Measurements from ENCODE around the gene DNAL4.
"Not testable (repeated sequence)": the region's sequence is repeated elsewhere in the genome, so short reads cannot be mapped to it uniquely, and the experiment has no call there.

DNAL4 gene

GRCh38 chr22:38827510-38827909, 33.6 kb upstream of the DNAL4 start:
- no peak for DNase-seq (ENCODE audit: low spot score)

- DNase-seq (ENCODE audit: low spot score) = no peak
Measured at GRCh38 chr22:38826801-38827200, 32.9 kb upstream of the DNAL4 start.

GRCh38 chr22:38826386-38826785, 32.4 kb upstream of the DNAL4 start:
- DNase-seq (ENCODE audit: low spot score) = no peak

DNA sequence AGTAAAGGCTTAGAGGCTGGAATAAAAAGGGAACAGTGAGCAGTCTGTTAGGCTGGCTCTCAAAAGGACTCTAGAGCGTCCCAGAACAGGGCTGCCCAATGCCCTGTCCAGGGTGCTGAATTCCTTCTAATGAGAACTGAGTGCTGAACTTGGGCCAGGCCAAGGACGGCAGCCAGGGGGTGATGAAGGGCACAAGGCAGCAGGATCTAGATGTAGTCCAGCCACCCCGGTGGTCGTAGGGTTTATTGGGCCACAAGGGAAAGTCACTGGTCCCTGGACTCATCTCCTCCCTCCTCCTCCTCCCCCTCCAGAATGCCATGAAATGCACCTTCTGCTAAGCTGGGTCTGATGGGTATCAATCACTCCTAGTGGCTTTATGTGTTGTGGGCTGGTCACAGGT, 30.6 kb upstream of the DNAL4 start:
- DNase-seq (ENCODE audit: low spot score) = peak; percentile 30

GRCh38 chr22:38823637-38824036, 29.7 kb upstream of the DNAL4 start:
- DNase-seq (ENCODE audit: low spot score) = no peak

DNA sequence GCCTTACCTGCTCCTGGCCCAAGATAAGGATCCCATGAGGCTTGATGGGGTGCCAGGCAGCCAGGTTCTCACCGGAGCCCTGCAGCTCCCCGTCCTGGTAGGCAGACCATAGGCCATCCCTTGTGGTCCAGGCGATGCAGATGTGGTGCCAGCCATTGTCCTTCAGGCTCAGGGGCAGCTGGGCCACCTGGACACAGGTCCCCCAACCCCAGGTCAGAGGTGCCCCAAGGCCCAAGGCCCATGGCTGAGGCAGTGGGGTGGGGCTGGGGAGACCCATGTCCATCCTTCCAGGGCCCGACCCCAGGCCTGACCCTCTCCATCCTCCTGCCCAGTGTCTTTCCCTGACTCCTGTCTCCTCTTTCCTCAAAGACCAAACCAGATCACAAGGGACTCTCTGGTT, 29.1 kb upstream of the DNAL4 start:
- no peak for DNase-seq (ENCODE audit: low spot score)

GRCh38 chr22:38820020-38820419, 26.1 kb upstream of the DNAL4 start:
- DNase-seq (ENCODE audit: low spot score) = no peak

DNA sequence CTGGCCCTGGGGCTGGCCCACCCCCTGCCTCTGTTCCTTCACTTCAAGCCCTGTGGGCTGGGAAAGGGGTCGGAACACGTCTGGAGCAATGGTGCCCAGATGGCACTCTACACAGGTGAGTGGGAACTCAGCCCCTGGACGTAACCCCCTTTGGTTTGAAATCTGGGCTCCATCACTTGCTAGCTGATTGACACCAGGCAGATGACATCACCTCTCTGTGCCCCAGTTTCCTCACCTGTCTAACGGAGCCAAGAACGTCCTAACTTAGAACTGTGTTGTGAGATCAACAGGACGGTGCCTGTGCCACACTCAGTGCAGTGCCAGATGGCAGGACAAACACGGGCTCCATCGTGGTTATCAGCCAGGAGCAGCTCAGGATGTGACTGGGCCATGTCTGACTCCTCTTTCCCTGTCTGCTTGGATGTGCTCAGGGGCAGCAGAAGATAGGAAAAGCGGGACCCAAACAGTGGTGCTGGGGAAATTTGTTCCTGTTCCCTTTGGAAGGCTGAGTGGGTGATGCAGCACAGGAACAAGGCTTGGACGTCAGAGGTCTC, 25.5 kb upstream of the DNAL4 start:
- no peak for DNase-seq (ENCODE audit: low spot score)

DNA sequence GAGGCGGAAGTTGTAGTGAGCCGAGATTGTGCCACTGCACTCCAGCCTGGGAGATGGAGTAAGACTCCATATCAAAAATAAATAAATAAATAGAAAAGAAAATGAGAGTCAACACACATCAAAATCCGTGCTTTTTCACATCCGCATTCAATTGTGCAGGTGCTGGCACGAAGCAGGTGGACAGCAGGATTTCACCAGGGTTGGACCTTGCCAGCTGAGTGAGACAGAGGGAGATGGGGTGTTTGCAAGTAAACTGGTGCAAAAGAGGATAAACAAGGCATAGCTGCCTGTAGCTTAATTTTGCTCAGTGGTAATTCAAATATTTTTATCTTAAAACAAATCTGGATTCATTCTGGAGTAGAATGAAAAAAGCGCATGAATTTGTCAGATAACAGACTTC, 23.3 kb upstream of the DNAL4 start:
- no peak for DNase-seq (ENCODE audit: low spot score)

GRCh38 chr22:38815842-38816241, 21.9 kb upstream of the DNAL4 start:
- DNase-seq (ENCODE audit: low spot score) = no peak

- DNase-seq (ENCODE audit: low spot score) = no peak
Measured at GRCh38 chr22:38811241-38811640, 17.3 kb upstream of the DNAL4 start.

- DNase-seq (ENCODE audit: low spot score) = not testable (repeated sequence)
Measured at GRCh38 chr22:38805041-38805593, 11.2 kb upstream of the DNAL4 start.

DNA sequence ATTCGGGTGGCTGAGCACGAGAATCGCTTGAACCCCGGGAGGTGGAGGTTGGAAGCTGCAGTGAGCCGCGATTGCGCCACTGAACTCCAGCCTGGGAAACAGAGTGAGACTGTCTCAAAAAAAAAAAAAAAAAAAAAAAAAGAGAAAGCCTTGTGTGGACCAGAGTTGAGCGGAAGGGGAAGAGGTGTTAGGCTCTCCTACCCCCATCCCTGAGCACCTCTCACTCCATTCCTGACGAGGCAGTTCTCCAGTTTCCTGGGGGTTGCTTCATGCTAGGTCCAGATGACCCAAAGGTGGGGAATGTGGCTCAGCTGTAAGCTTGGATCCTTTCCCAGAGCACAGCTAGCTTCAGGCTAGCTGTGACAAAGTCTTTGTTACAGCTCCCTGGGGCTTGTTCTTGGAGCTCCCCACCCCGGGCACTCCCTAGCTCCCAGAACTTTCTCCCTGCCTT, 8.8 kb upstream of the DNAL4 start:
- no peak for DNase-seq (ENCODE audit: low spot score)

DNA sequence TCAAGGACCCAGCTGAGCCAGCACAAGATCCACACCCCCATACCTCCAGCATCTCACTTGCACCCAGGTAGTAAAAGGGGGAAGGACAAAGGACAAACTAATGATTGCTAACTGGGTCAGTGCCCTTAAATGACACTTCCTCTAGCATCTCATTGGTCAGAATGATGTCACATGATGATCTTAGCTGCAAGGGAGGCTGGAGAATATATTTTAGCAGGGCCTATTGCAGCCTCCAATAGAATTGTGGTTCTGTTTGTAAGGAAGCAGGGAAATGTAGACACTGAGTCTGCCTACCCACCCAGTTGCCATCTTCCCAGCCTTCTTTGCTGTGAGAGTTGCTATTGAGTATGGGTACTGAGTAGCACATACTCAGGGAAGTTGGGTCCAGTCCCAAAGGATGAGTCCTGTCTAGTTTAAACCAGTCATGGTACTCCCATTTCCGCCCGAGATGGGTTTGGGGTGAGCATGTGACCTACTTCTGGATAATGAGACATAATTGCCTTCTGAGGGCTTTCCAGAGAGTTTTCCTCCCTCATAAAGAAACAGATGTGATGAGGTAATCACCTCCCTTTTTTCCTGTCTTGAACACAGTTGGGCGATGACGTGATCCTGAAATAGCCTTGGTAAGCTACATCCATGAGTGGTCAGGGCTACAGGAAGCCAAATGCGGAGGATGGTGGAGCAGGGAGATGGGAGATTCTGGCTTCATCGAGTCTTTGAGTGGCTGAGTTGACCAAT, 5.5 kb upstream of the DNAL4 start:
- DNase-seq (ENCODE audit: low spot score) = no peak

GRCh38 chr22:38798496-38798895, 4.6 kb upstream of the DNAL4 start:
- no peak for DNase-seq (ENCODE audit: low spot score)

DNA sequence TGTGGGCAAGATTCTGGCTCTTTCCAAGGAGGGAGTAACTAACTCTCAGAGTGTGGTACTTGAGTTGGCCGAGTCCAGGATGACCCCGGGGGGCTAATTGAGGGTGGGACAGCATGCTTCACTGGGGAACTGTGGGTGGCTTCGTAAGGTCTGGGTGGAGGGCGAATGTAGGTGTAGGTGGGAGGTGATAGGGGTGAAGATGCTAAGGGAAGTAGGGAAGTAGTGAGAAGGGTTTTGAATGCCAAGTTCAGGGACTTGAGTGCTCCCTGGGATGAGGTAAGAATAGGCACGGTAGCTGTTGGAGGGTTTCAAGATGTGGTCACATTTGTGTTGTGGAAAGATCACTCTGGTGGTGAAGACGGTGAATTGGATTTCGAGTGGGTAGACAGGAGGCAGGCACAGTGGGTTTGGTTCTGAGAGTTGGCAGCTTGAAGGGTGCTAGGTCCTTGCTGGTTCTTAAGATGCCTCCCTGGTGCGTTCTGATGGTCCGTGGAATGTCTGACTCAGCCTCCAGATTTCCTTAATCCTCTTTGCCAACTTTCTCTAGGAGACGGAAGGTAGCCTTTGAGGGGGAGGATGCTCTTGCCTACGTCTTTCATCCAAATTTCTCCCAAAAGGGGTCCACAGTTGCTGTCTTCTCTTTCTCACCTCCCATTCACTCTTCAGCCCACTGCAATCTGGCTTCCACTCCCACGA, 2.5 kb upstream of the DNAL4 start:
- DNase-seq (ENCODE audit: low spot score) = no peak

- no peak for DNase-seq (ENCODE audit: low spot score)
Measured at GRCh38 chr22:38795569-38795968, 1.6 kb upstream of the DNAL4 start.

DNA sequence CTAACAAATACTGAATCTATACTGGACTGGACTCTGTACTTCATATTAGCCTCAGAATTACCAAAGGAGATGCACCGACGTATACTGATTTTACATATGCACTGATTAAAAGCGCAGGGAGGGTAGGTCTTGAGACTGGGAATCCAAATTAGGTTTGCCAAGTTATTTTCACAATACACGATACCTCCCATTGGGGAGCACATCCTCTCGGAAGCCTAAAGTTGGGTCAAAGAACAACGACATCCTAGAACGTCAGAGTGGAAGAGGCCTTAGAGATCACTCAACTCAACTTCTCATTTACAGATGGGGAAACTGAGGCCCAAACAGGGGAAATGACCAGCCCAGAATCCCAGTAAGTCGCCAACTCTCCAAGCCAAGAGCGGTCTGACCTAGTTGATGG, 626 bp downstream of the DNAL4 start:
- no peak for DNase-seq (ENCODE audit: low spot score)

DNA sequence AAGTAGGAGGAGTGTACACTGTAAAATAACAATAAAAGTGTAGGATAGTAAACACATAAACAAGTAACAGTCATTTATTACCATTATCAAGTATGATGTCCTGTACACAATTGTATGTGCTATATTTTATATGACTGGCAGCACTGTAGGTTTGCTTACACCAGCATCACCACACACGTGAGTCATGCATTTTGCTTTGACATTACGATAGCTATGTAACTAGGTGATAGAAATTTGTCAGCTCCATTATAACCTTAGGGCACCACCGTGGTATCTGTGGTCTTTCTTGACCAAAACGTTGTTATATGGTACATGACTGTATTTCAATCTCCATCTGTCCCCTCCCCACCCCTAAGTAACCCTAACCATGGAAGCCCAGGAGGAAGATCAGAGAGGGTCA, 1.1 kb downstream of the DNAL4 start:
- no peak for DNase-seq (ENCODE audit: low spot score)

GRCh38 chr22:38789606-38790005, 4.3 kb downstream of the DNAL4 start:
- no peak for DNase-seq (ENCODE audit: low spot score)

- no peak for DNase-seq (ENCODE audit: low spot score)
Measured at GRCh38 chr22:38788846-38789245, 5.1 kb downstream of the DNAL4 start.

DNA sequence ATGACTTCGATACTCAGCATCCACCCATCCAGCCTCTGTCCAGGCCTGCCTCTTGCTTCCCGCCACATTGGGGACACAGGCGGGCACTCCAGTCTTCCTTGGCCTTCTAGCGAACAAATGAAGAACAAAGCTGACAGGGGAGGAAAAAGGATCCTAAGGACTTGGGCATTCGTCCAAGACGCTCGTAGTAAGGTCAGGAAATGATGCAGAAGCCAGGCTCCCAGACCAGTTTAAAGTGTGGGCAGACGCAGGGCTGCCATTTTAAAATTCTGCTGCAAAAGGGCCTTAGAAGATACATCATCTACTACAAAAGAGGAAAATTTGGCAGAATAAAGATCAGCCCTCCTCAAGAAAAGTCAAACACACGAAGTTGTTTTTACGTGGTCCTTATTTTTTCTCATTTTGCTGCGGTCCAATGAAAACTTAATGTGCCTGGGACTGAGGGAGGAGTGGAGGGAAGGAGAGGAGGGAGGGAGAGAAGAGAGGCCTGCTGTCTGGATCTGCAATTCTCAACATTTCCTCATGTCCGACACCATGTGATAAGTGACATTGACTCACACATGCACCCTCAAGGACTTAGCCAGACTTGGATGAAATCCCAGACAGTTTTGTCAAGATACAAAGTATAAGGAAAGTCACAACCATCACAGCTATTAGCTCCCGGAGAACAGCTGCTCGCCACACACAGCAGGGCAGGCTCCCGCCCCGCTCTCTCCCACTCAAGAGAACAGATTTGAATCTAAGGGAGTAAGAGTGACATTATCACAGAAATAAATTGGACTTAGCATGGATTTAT, 5.7 kb downstream of the DNAL4 start:
- DNase-seq (ENCODE audit: low spot score) = no peak
